ENCODE results near the gene CMIP.

Gene CMIP

DNA sequence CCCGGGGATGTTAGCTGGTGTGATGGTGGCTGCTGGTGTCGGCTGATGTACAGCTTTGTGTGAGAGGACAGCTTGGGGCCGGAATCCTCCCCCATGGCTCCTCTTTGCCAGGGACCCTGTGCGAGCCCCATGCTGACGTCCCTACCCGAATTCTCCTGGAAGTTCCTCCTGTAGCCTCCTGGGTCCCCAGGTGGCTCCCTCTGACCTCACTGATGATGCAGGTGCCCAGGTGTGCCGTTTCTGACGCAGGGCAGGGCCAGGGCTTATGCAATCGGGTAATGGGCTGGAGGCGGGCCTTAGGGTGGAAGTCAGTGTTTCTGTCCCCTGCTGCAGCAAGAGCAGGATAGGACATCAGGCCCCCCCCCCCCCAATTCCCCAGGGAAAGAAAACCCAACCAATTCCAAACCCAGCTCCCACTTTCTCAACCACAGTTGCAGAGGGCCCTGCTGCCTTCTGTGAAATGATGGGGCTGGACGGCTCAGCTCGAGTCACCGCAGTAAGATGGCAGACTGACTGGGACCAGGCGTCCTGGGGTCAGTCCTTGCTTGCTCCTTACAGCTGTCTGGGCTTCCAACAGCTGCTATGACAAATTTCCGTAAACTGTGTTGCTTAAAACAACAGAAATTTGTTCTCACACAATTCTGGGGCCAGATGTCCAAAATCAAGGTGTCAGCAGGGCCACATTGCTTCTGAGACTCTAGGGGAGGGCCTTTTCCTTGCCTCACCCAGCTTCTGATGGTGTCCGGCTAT is 195.5 kb downstream of the CMIP start:
- no peak for DNase-seq (ENCODE audit: low spot score)

GRCh38 chr16:81640681-81641070 is 196.1 kb downstream of the CMIP start:
- no peak for DNase-seq (ENCODE audit: low spot score)

GRCh38 chr16:81641395-81642106 is 196.9 kb downstream of the CMIP start:
- no peak for DNase-seq (ENCODE audit: low spot score)

DNA sequence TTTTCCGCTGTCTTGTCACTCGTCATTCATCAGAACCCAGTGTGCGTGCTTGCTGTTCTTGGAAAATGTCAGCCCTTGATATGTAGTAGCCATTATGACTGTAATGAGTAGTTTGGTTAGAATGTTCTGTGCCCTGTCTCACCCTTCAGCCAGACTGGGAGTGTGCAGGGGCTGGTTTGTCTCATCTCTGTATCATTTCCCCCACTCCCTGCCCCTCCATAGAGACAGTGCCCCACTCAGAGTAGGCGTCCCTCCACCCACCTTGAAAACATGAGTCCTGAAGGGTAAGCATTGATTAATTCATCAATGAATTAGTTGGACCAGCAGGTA is 197.5 kb downstream of the CMIP start:
- no peak for DNase-seq (ENCODE audit: low spot score)

DNA sequence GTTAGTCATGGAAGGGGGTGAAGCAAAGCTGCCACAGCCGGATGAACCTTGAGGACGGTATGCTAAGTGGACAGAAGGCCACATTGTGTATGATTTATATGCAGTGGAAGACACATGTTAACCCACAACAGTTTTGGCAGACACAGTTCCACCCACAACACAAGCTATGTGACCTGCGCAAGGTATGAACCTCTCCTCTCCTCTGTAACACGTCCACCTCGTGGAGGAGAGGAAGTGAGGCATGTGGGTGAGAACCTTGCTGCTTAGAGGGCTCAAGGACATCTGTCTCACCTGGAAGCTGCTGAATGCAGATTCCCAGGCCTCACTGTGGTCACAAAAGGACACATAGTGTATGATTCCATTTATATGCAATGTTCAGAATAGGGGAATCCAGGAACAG is 198.3 kb downstream of the CMIP start:
- DNase-seq (ENCODE audit: low spot score): no peak

DNA sequence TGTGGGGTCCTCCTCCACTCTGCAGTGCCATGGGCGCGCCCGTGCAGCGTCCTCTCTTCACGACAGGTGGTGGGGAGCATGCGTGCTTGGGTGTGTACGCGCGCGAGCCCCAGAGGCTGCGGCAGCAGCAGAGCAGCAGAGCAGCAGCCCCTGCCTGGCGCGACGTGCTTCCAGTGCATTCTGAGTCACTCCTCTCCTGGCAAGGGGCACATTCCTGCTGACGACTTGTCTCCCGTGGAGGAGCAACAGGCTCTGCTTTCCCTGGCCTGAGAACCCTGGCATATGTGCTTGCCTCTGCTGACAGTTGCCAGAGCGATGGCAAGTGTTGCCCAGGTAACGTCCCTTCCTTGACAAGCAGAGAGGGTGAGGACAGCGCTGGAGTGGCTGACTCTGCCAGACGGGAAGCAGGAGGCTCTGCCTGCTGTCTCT is 200.7 kb downstream of the CMIP start:
- no peak for DNase-seq (ENCODE audit: low spot score)

- DNase-seq (ENCODE audit: low spot score): no peak
Observed at GRCh38 chr16:81645925-81646324, 201.3 kb downstream of the CMIP start.

DNA sequence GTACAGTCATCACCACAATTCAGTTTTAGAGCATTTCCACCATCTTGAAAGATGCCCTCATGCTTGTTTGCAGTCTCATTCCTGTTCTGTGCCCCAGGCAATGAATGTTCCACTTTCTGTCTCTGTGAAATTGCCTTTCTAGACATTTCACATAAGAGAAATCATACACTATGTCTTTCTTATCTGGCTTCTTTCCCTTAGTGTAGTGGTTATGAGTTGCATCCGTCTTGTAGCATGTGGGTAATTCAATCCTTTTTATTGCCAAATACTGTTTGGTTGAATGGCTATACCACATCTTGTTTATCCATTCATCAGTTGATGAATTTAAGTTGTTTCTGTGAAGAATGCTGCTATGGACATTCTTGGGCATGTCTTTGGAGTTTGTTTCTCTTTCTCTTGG is 202.0 kb downstream of the CMIP start:
- no peak for DNase-seq (ENCODE audit: low spot score)

DNA sequence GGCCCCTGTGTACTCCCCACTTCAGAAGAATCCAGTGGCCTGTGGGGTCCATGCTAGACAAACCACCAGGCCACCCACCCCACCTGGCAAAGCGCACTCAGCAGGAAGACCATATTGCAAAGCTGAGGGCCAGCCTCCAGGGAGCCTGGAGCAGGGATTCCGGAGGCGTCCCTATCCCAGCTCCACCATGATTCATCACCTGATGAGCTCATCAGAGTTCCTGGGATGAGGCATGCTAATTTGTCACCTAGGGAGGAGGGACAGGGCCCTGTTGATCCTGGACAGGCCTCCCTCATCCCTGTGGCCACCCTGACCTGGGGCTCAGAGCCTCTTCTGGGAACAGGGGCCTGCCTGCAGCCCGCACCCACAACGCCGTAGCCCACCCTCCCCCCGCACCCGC is 202.9 kb downstream of the CMIP start:
- DNase-seq (ENCODE audit: low spot score): no peak

DNA sequence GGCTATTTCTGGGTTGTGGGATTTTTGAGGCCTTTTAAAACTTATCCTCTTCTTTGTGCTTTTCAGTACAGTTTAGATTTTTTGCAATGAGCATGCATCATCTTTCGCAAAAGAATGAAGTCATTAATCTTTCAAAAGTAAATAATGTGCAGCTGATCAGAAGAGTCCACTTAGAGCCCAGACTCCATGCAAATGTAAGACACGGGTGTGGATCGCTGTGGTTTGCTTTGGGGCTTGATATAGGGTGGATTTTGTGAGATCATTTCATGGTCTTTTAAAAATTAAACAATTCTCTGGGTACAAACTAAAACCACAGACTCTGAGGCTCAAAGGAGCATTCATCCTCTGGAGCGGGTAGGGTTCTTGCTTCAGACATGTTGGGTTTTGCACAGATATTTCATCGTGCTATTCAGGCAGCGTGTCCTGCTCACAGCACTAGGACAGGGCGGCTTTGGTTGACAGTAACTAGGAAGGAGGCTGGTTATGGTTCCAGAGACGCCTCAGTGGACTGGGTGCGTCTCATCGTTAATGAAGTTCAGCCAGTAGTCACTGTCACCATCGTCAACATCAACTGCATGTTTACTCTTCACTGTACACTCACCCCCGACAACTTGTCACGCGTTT is 205.1 kb downstream of the CMIP start:
- DNase-seq (ENCODE audit: low spot score): no peak

DNA sequence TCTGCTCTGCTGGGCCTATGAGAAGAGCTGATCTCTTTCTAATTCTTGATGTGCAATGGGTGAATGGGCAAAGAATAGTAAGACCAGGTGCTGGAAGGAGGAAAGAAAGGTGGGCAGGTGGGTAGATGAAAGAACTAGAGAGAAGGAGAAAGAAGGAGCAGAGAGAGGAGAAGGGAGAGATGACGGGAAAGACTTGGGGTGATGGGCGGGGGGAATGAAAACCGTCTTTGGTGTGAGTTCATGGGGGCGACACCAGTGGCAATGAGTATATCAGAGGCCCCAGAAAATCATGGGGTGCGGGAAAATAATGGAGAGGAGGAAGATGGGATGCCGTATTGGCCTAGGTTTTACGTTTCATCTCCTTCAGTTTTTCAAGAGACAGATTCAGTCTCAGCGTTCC is 205.7 kb downstream of the CMIP start:
- no peak for DNase-seq (ENCODE audit: low spot score)

- DNase-seq (ENCODE audit: low spot score): peak; percentile 62
Observed at GRCh38 chr16:81650982-81651562, 206.5 kb downstream of the CMIP start.

DNA sequence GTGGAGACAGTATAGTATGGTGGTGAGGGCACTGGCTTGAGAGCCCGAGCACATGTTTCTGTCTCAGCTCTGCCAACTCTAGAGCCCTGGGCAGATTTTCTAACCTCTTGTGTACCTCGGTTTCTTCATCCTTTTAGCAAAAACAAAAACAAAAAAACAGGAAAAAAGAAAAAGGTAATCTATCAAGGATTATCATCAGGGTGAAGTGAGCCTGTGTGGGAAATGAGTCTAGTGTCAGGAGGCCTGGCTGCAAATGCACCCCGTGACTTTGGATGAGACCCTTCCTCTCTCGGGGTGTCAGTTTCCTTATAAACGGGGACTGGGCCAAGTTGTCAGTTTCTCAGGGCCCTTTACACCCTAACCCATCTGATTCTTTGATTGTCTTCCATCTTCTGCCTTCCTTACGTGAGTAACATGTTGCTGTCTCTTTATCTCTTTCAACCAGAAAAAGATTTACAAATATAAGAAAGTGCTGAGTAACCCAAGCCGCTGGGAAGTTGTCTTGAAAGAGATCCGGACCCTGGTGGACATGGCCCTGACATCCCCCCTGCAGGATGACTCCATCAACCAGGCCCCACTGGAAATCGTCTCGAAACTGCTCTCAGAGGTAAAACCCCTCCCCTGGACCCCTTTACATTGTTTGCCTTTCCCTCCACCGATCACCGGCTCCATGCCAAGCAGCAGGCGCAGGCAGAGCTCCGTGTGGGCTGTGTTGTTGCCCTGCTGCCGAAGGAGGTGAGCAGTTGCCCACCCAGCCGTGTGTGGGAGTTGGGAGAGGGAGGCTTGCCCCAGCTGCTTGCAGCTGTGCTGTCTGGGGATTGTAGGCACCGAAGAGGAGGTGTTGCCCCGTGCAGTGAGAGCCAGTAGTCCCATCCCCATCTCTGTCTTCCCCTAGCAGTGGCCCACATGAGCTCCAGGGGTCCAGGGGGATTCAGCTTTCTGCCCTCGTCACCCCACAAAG is 207.4 kb downstream of the CMIP start:
- no peak for DNase-seq (ENCODE audit: low spot score)

DNA sequence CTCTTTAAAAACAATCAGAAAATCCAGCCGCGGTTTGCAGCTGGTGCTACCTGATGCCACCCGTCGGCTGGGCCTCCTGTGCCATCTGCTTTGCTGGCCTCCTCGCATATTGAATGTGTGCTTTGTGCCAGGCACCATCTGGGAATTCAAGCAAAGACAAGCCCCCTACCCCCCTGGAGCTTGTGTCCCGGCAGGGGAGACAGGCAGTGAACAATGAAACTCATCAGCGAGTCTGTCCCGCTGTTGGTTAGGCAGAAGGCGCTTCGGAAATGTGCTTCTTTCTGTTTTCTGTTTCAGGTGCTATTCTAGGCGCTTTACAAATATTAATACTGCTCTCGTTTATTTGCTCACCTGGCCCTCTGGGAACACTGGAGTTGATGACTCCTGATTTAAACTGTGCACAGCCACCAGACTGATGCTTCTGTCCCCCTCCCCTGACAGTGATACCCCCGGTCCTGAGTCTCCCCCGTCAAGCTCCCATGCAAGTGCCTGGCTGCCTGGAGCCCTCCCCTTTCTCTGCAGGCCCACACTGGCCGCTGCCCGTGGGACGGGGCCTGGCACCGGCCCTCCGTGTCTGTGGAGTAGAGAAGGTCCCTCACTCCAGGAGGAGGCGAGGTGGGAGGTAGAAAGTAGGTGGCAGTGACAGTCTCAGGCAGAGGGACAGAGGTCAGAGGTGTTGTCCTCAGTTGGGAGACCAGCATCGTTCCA is 208.3 kb downstream of the CMIP start:
- DNase-seq (ENCODE audit: low spot score): peak; percentile 57

DNA sequence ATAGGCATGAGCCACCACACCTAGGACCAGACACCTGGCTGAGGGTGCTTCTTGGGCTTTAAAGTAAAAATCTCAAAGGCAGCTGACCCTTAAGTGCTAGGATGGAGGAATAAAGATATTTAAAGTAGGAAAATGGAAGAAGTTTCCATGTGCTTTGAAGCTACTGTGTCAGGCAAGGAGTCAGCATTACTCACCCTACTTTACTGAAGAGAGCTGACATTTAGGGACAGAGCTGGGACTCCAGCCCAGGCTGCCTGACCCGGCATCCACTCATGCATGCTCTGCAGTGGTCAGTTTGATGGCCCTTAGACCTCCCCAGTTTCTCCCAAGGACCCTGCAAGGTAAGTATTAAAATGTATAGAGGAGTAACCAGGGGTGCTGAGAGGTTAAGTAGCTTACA is 209.7 kb downstream of the CMIP start:
- no peak for DNase-seq (ENCODE audit: low spot score)

- DNase-seq (ENCODE audit: low spot score): no peak
Observed at GRCh38 chr16:81655469-81656162, 211.0 kb downstream of the CMIP start.

- no peak for DNase-seq (ENCODE audit: low spot score)
Observed at GRCh38 chr16:81657224-81657623, 212.6 kb downstream of the CMIP start.

DNA sequence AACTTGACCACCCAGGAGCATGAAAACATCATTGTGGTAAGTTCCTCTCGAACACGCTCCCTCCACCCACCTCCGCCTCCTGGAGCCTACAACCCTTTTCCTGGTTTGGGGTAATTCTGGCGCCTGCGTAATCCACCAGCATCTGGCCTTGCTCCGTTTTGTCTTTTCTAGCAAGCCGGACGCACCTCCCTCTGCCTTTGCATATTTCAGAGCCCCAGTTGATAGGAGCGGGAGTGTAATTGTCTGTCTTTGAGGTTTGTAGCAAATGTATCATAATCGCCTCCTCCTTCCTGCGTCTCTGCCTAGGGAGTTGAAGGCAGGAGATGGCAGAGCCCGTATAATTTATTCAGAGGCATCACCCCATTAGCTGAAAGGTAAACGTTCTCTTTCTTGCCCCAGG is 213.2 kb downstream of the CMIP start:
- no peak for DNase-seq (ENCODE audit: low spot score)

- no peak for DNase-seq (ENCODE audit: low spot score)
Observed at GRCh38 chr16:81658373-81658772, 213.8 kb downstream of the CMIP start.

DNA sequence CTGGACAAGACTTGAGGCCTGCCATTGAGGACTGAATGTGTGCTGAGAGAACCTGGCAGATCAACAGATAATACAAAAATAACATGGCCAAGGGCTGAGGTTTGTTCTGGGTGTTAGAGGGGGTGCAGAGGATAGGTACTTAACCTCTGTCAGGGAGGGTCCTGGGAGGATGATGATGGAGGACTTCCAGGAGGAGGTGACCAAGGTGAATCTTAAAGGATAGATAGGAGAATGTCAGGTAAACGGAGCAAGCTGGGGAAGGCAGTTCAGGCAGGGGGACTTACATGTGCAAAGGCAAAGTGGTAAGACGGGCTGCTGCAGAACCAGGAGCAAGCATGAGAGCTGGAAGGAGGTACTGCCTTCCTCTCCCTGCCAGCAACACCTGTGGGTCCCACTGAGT is 214.6 kb downstream of the CMIP start:
- no peak for DNase-seq (ENCODE audit: low spot score)

DNA sequence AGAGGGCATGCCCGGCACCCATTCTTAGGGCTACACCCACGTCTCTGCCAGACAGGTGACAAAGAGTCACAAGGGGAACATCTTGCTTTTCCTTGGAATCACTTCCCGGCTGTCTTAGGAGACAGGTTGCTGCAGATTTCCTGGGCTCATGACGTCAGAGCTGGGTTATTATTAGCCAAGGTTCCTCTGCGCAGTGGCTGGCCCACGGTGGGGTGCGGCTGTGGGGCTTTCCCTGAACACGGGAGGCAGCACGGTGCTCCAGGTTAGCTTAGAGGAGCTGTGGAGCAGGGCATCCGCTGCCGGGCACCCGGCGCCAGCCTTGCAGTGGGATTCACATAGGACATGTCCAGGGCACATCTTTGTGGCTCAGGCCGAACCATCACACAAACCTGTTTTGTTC is 216.5 kb downstream of the CMIP start:
- no peak for DNase-seq (ENCODE audit: low spot score)

Measured in D341Med (cell line).